ENCODE data around the gene CRBN.

Gene CRBN

DNA sequence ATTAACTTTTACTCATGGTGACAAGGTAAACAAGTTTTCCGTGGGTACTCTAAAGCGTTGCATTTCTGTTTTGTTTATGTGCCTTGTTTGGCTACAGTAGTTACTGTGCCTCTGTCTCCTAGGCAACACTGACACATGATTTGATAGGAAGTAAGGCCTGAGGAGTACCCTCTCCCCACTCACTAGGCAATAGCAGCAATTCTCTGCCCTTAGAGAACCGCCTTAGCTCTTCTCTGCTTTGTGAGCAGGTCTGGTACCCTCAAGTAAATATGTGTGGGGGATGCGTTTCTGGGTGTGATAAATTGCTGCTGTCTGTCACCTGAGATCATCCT, 69.2 kb downstream of the CRBN start, which contains the start of gene IL5RA:
IL5RA (minus strand) TSS at position 76 of the 332 bp plus-strand sequence. CDS start 5,390 bp downstream, outside the sequence.
- Histone ChIP-seq H3K36me3 (ENCODE audit: low read length) (no peaks in the 10 kb centered on the region), H3F3A (ENCODE audit: insufficient read depth) (no peaks in the 10 kb centered on the region), H3K4me2 (ENCODE audit: low read depth, low read length, poor library complexity, severe bottlenecking) (no peak within 1 kb of the TSS), H4K20me1 (ENCODE audit: low read depth, low read length) (no peaks in the 10 kb centered on the region), H3K9ac (ENCODE audit: low read length) (no peak within 1 kb of the TSS), H2AFZ (ENCODE audit: low read depth, low read length, severe bottlenecking) (no peak within 1 kb of the TSS), H3K27me3 (ENCODE audit: low read length) (peaks cover under 1% of the 10 kb centered on the region), H3K9me2 (replicated peaks; ENCODE audit: insufficient read depth, low read length) (no peaks in the 10 kb centered on the region), H3K9me3 (ENCODE audit: insufficient read depth, low read length) (no peaks in the 10 kb centered on the region), H3K4me3 (ENCODE audit: insufficient read depth, low read length, poor library complexity, severe bottlenecking) (no peak within 1 kb of the TSS), H3K27ac (ENCODE audit: low read depth, low read length) (no peak within 1 kb of the TSS), H3K79me2 (ENCODE audit: insufficient read depth, low read length) (no peaks in the 10 kb centered on the region)
- TF ChIP-seq, protein P1, sequence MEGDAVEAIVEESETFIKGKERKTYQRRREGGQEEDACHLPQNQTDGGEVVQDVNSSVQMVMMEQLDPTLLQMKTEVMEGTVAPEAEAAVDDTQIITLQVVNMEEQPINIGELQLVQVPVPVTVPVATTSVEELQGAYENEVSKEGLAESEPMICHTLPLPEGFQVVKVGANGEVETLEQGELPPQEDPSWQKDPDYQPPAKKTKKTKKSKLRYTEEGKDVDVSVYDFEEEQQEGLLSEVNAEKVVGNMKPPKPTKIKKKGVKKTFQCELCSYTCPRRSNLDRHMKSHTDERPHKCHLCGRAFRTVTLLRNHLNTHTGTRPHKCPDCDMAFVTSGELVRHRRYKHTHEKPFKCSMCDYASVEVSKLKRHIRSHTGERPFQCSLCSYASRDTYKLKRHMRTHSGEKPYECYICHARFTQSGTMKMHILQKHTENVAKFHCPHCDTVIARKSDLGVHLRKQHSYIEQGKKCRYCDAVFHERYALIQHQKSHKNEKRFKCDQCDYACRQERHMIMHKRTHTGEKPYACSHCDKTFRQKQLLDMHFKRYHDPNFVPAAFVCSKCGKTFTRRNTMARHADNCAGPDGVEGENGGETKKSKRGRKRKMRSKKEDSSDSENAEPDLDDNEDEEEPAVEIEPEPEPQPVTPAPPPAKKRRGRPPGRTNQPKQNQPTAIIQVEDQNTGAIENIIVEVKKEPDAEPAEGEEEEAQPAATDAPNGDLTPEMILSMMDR (IDR thresholded peaks at IDR 0.05; ENCODE audit: insufficient read depth, low read length, poor library complexity, severe bottlenecking): no peak
- TF ChIP-seq EZH2phosphoT487 (conservative IDR thresholded peaks at IDR 0.05; ENCODE audit: low read length): no peak

DNA sequence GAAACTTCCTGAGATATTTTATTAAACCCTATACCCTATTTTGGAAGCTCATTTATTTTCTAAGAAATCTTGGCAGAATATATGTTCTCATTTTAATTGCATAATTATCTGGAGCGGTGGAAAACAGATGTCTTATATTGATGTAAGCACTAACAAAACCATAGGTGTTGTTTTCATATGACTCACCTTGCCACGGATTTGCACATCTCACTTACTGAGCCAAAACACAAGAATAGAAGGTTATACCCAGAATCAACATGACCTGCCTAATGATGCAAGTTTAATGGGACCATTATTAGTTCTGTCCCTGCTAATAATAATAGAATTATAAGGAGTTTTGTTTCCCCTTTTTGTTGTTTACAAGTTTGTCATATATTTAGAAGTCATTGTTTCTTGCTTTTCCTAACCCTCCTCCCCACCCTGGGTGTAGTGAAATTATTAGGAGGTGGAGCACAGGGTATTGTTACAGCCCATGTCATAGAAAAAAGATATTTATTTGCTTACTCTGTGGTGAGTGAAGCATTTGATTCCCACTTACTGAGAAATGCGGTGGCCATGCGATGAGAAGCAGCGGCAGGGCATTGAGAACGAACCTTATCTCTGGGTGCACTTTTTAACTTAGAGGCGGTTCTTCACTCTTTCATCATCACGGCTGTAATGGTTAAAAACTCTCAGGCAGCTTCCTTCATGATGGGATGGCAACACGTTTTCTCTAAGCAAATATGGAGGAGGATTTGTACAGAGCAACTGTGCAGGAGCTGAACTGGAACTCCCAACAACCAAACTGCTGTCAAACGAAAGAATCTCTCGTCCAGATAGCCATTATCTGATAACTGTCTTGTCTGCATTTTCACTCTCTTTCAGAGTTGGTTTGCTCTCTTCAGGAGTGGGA, 69.8 kb downstream of the CRBN start:
- Histone ChIP-seq H3K9me3 (ENCODE audit: insufficient read depth, low read length) (no peaks in the 10 kb centered on the region), H4K20me1 (ENCODE audit: low read depth, low read length) (no peaks in the 10 kb centered on the region), H3K4me2 (ENCODE audit: low read depth, low read length, poor library complexity, severe bottlenecking) (no peak overlapping the region), H3F3A (ENCODE audit: insufficient read depth) (no peaks in the 10 kb centered on the region), H3K9me2 (replicated peaks; ENCODE audit: insufficient read depth, low read length) (no peaks in the 10 kb centered on the region), H3K79me2 (ENCODE audit: insufficient read depth, low read length) (no peaks in the 10 kb centered on the region), H3K27me3 (ENCODE audit: low read length) (peaks cover 4% of the 10 kb centered on the region), H3K4me3 (ENCODE audit: insufficient read depth, low read length, poor library complexity, severe bottlenecking) (no peak overlapping the region), H3K27ac (ENCODE audit: low read depth, low read length) (no peak overlapping the region), H3K9ac (ENCODE audit: low read length) (no peak overlapping the region), H2AFZ (ENCODE audit: low read depth, low read length, severe bottlenecking) (no peak overlapping the region), H3K36me3 (ENCODE audit: low read length) (no peaks in the 10 kb centered on the region)
- TF ChIP-seq EZH2phosphoT487 (conservative IDR thresholded peaks at IDR 0.05; ENCODE audit: low read length): no peak
- TF ChIP-seq, protein P1 (IDR thresholded peaks at IDR 0.05; ENCODE audit: insufficient read depth, low read length, poor library complexity, severe bottlenecking): no peak

DNA sequence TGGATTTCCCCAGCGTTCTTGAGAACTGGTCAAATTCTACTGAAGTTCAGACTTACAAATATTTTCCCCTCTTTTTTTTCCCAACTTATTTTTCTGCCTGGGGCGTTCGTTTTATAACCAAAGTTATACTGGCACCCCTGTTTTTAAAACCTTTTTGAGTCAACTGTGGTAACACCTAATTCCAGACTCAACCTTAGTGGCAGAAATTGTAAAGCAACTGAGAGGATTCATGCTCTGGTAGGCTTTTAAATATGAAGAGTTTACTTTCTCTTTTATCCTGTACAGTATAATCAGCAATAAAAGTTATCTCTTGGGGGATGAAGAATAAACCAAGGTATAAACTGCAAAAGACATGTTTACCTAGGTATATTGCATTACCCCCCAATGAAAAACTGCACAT, 71.6 kb downstream of the CRBN start:
- Histone ChIP-seq H3K27me3 (ENCODE audit: low read length) (peaks cover 4% of the 10 kb centered on the region), H3F3A (ENCODE audit: insufficient read depth) (no peaks in the 10 kb centered on the region)
- no peak for TF ChIP-seq EZH2phosphoT487 (conservative IDR thresholded peaks at IDR 0.05; ENCODE audit: low read length)
- TF ChIP-seq, protein P1 (IDR thresholded peaks at IDR 0.05; ENCODE audit: insufficient read depth, low read length, poor library complexity, severe bottlenecking): no peak

More for the DNA sequence above, 71.6 kb downstream of the CRBN start:
- no peaks in the 10 kb centered on the region for H3K36me3 ChIP-seq (ENCODE audit: low read length)
- no peaks in the 10 kb centered on the region for H4K20me1 ChIP-seq (ENCODE audit: low read depth, low read length)
- H3K9ac ChIP-seq (ENCODE audit: low read length): no peak overlapping the region
- H3K4me2 ChIP-seq (ENCODE audit: low read depth, low read length, poor library complexity, severe bottlenecking): no peak overlapping the region
- no peaks in the 10 kb centered on the region for H3K79me2 ChIP-seq (ENCODE audit: insufficient read depth, low read length)
- no peaks in the 10 kb centered on the region for H3K9me3 ChIP-seq (ENCODE audit: insufficient read depth, low read length)
- H3K9me2 ChIP-seq (replicated peaks; ENCODE audit: insufficient read depth, low read length): no peaks in the 10 kb centered on the region
- no peak overlapping the region for H2AFZ ChIP-seq (ENCODE audit: low read depth, low read length, severe bottlenecking)
- no peak overlapping the region for H3K4me3 ChIP-seq (ENCODE audit: insufficient read depth, low read length, poor library complexity, severe bottlenecking)
- H3K27ac ChIP-seq (ENCODE audit: low read depth, low read length): no peak overlapping the region

All from SU-DHL-6 (cell line).